K562 (cell line): ENCODE data around the gene AMBP. TPM values are rescaled to one million over a fixed set of nuclear protein-coding genes. Genes with fewer than 3 reads are reported as not detected.

Source experiments
- ATAC-seq: fragments of 200-7000 bp; cut with Tn5 transposase; 3 replicates; pipeline ENCODE4 v1.9.1; 2020; ENCODE audit warnings: moderate library complexity
- BruUV-seq: library from RNA; stranded (reverse); fragments of 400-500 nt; replicated peaks from 2 replicates; lab custom pipeline; 2021; lab: Mats Ljungman, UMichigan
- CTCF ChIA-PET: fragments of 300-600 bp; formaldehyde crosslinking; extraction: SDS; loops from one replicate; lab custom pipeline; 2021; ENCODE audit warnings: low intra/inter-chr PET ratio; lab: Yijun Ruan, JAX
- POLR2A ChIA-PET: fragments of 300-600, 350-650 bp; sonication (Branson Sonifier 250); formaldehyde crosslinking; extraction: SDS; loops from one replicate; lab custom pipeline; 2021; ENCODE audit warnings: antibody characterized with exemption, inconsistent platforms; lab: Yijun Ruan, JAX
- DNase-seq, 4 experiments: peaks; one replicate each; pipeline versions ENCODE4 v3.0.0 to v3.0.0-alpha.2; 2011 to 2018; ENCODE audit warnings: low spot score in 3 of 4, mixed read lengths in 3 of 4; ENCODE audit errors: extremely low read depth in 1 of 4
- FAIRE-seq: peaks from 2 replicates; lab custom pipeline; 2011; peaks lifted over from hg19 to GRCh38; lab: Jason Lieb, UNC
- H2AFZ ChIP-seq: 2 replicates; pipeline ENCODE4 v1.6.0; 2011; ENCODE audit warnings: low read depth, low read length, control low read depth, inconsistent platforms
- H3K27ac ChIP-seq: fragments of 200-600 bp; 3 replicates; pipeline ENCODE4 v1.8.0; 2011; ENCODE audit warnings: low read depth, mild to moderate bottlenecking, control low read depth, inconsistent platforms, low read length, moderate library complexity, mixed read lengths; ENCODE audit errors: extremely low read depth
- H3K27me3 ChIP-seq, 2 experiments: fragments of 300-600 bp in 1 of 2; 2 replicates in 1 of 2; 3 replicates in 1 of 2; pipeline versions ENCODE4 v1.6.0 to v1.8.0; 2011; ENCODE audit warnings: inconsistent platforms in 2 of 2, low read length in 2 of 2, mild to moderate bottlenecking in 1 of 2, mixed read lengths in 1 of 2, moderate library complexity in 1 of 2; ENCODE audit not compliant: control insufficient read depth in 2 of 2, insufficient read depth in 2 of 2
- H3K36me3 ChIP-seq: fragments of 300-600 bp; 3 replicates; pipeline ENCODE4 v1.8.0; 2011; ENCODE audit warnings: mild to moderate bottlenecking, low read length, inconsistent platforms; ENCODE audit not compliant: control insufficient read depth, insufficient read depth
- H3K4me1 ChIP-seq, 2 experiments: fragments of 200-600 bp in 1 of 2; replicated peaks in 1 of 2; 2 replicates in 1 of 2; 3 replicates in 1 of 2; pipeline versions ENCODE4 v1.5.1 to v1.8.0; 2011; ENCODE audit warnings: inconsistent platforms in 2 of 2, low read length in 2 of 2, mild to moderate bottlenecking in 1 of 2, mixed read lengths in 1 of 2, moderate library complexity in 1 of 2; ENCODE audit not compliant: control insufficient read depth in 2 of 2, insufficient read depth in 2 of 2
- H3K4me2 ChIP-seq: 2 replicates; pipeline ENCODE4 v1.6.1; 2011; ENCODE audit warnings: low read length, control low read depth, inconsistent platforms, mixed read lengths; ENCODE audit not compliant: insufficient read depth
- H3K4me3 ChIP-seq: fragments of 200-600 bp; sonication (generic), shearing (Covaris generic); 2 replicates; pipeline ENCODE4 v1.5.1; 2016; ENCODE audit warnings: control low read depth, inconsistent platforms
- H3K79me2 ChIP-seq: fragments of 200-600 bp; 3 replicates; pipeline ENCODE4 v1.8.0; 2011; ENCODE audit warnings: low read length, inconsistent platforms; ENCODE audit not compliant: control insufficient read depth, insufficient read depth
- H3K9ac ChIP-seq, 2 experiments: 2 replicates each; pipeline versions ENCODE4 v1.6.0 to v1.6.1; 2011; ENCODE audit warnings: low read depth in 2 of 2, low read length in 2 of 2, control low read depth in 1 of 2, inconsistent platforms in 1 of 2, mild to moderate bottlenecking in 1 of 2, mixed read lengths in 1 of 2; ENCODE audit not compliant: insufficient read depth in 1 of 2
- H3K9me1 ChIP-seq: one replicate; pipeline ENCODE4 v1.6.0; 2011; ENCODE audit warnings: inconsistent platforms, mild to moderate bottlenecking, low read length, moderate library complexity; ENCODE audit not compliant: control insufficient read depth, insufficient read depth
- H3K9me3 ChIP-seq: replicated peaks from 2 replicates; pipeline ENCODE4 v1.5.1; 2011; ENCODE audit warnings: low read depth, low read length, inconsistent platforms; ENCODE audit not compliant: control insufficient read depth, insufficient read depth
- H4K20me1 ChIP-seq: replicated peaks from 2 replicates; pipeline ENCODE4 v1.6.1; 2011; ENCODE audit warnings: low read length, inconsistent platforms, mixed read lengths; ENCODE audit not compliant: control insufficient read depth, insufficient read depth
- BACH1 ChIP-seq: fragments of 200-800 bp; sonication (Bioruptor generic); IDR thresholded peaks from 2 replicates; pipeline ENCODE4 v1.6.1; 2016; ENCODE audit warnings: missing genetic modification characterization, missing compliant biosample characterization
- CHD7 ChIP-seq: fragments of 200-600 bp; sonication (generic); IDR thresholded peaks from one replicate; pipeline ENCODE4 v1.6.1; 2012; ENCODE audit warnings: mild to moderate bottlenecking, low read depth, low read length, inconsistent platforms
- NONO ChIP-seq, 2 experiments: fragments of 200-400 bp in 1 of 2; fragments of 450-650 bp in 1 of 2; formaldehyde crosslinking in 1 of 2; IDR thresholded peaks; 2 replicates each; pipeline ENCODE4 v1.6.1; 2017; ENCODE audit warnings: low read depth in 2 of 2, mild to moderate bottlenecking in 2 of 2, moderate library complexity in 2 of 2, low read length in 1 of 2
- RBFOX2 ChIP-seq: fragments of 200-400 bp; formaldehyde crosslinking; IDR thresholded peaks from 2 replicates; pipeline ENCODE4 v1.6.1; 2017; ENCODE audit warnings: low read depth, mild to moderate bottlenecking, low read length, moderate library complexity
- SRF ChIP-seq, 2 experiments: fragments of 250-450, 450-650 bp in 1 of 2; sonication (Bioruptor Pico) in 1 of 2; sonication (generic) in 1 of 2; formaldehyde crosslinking; IDR thresholded peaks; 2 replicates each; pipeline versions ENCODE4 v1.5.0 to v1.5.1; 2020 to 2022; ENCODE audit warnings: mild to moderate bottlenecking in 1 of 2, missing genetic modification reagents in 1 of 2
- TFAP4 ChIP-seq: sonication (generic); formaldehyde crosslinking; IDR thresholded peaks from 2 replicates; pipeline ENCODE4 v1.8.0; 2022; ENCODE audit warnings: missing genetic modification reagents, mild to moderate bottlenecking, moderate library complexity, borderline replicate concordance
- TSC22D4 ChIP-seq: fragments of 450-650 bp; IDR thresholded peaks from 2 replicates; pipeline ENCODE4 v1.6.1; 2016; ENCODE audit warnings: missing genetic modification characterization, missing biosample characterization, control low read depth
- WGBS: fragments of 100-300 bp; shearing (Covaris generic); methylation state at CpG from one replicate; pipeline ENCODE4 v1.1.6; 2016; ENCODE audit warnings: low coverage, mixed read lengths; ENCODE audit not compliant: insufficient coverage; ENCODE audit errors: missing lambda C conversion rate; 5-methylcytosine and 5-hydroxymethylcytosine counted together
- in situ Hi-C: fragments of 300-500 bp; cut with MboI; formaldehyde crosslinking; loops from 4 replicates; pipeline ENCODE4 v1.15.0; 2018; ENCODE audit warnings: inconsistent platforms, mixed read lengths
- intact Hi-C: fragments of 100-400 bp; cut with micrococcal nuclease; formaldehyde crosslinking; loops from 2 replicates; pipeline ENCODE4 v1.14.2; 2022
- polyA plus RNA-seq, 8 experiments: library from polyadenylated mRNA; depleted of rRNA in 4 of 8; stranded (reverse) in 5 of 8; unstranded in 3 of 8; fragments of >200 nt; fragmentation: Nextera tagmentation in 2 of 8; fragmentation: Illumina TruSeq in 1 of 8; extraction: Ambion mirVana in 2 of 8; extraction: Trizol in 1 of 8; gene quantifications; 2 replicates each; pipeline versions ENCODE4 v1.2.1 to v1.2.3, GENCODE V29; 2011 to 2014; ENCODE audit warnings: inconsistent platforms in 1 of 8, missing spikeins in 1 of 8
- total RNA-seq, 7 experiments: library from RNA; depleted of rRNA in 6 of 7; stranded (reverse); fragments of >200 nt in 6 of 7; fragmentation: Illumina TruSeq in 2 of 7; extraction: Trizol in 2 of 7; gene quantifications; 2 replicates each; pipeline versions ENCODE4 v1.2.1 to v1.2.3, GENCODE V29; 2011 to 2021; ENCODE audit warnings: low replicate concordance in 1 of 7

AMBP gene
- total and polyA plus RNA-seq, 9 of the 15 experiments (the other 6 are each of a cell fraction or from before 2014, with no cell fraction given), result 1.3 TPM; not detected in 8

DNA sequence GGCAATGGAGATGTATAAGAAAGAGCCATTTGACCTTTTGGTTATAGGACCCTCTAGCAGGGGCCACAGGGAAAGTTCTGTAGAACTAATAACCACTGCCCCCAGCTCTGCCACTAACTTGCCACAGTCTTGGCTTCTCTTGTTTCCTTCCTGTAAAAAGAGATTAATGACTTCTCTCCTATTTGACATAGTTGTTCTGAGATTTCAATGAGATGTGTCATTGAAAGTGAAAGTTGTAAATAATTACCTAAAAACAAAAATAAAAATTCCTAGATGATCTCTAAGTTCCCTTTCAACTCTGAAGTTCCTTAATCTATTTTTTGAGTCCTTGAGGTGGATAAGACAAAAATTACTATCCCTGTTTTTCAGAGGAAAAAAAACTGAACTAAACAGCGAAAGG is 22.4 kb upstream of the AMBP start:
- Histone ChIP-seq H3K9me1 (no peaks in the 10 kb centered on the region), H3K9me3 (no peaks in the 10 kb centered on the region), H3K27me3 (peaks cover 0 to 16% of the 10 kb centered on the region in 2 experiments; a peak in 1 of 5 replicates), H3K4me2 (no peak overlapping the region), H3K4me3 (no peak overlapping the region), H3K27ac (no peak overlapping the region), H2AFZ (no peak overlapping the region), H3K79me2 (no peaks in the 10 kb centered on the region), H3K36me3 (no peaks in the 10 kb centered on the region), H3K4me1 (peaks cover 0 to 12% of the 10 kb centered on the region in 2 experiments; a peak in 2 of 5 replicates), H4K20me1 (no peaks in the 10 kb centered on the region; the same call in 1 of the 2 replicates), H3K9ac (no peak overlapping the region)
- FAIRE-seq, result no peak
- BruUV-seq, result no TSS peak
- ChIA-PET POLR2A (no interaction called here), CTCF (no interaction called here)
- no peak for ATAC-seq
- in situ Hi-C loops, result no loop called here
- intact Hi-C loops, result no loop called here
- DNase-seq, result no peak
- 0% methylated on average over 1 of the region's 1 CpG for WGBS
- TF ChIP-seq TSC22D4 (tag) (no peak), TFAP4 (CRISPR knock-in tag) (no peak), SRF (CRISPR knock-in tag; IDR thresholded peaks at IDR 0.05) (no peak), BACH1 (tag) (no peak), RBFOX2 (no peak), NONO (IDR thresholded peaks at IDR 0.05; ENCODE audit: low read depth in 2 of 2, low read length in 1 of 2) (no peak), CHD7 (no peak)
